Measurements from ENCODE around the gene RPRM.
"Not testable (repeated sequence)": the region's sequence is repeated elsewhere in the genome, so short reads cannot be mapped to it uniquely, and the experiment has no call there.

The RPRM gene

DNA sequence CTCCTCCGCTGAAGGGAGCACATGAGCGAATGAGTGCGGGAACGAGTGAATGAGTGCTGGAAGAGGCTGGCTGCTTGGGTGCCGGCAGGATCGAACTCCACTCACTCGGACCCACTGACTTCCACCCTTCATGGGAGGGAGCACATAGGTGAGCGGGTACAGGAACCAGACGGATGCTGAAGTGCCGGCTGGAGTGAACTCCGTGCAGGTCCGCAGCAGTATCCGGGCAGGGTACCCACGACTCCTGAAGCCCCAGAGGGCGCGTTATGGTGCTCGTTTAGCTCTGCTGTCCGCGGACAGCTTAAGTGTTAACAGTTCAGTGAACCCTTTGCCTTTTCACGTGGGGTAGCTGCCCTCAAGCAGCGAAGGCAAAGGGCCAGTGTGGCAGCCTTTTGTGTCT, 23.2 kb downstream of the RPRM start:
- DNase-seq: no peak

GRCh38 chr2:153451611-153452010, 27.0 kb downstream of the RPRM start:
- DNase-seq: no peak

DNA sequence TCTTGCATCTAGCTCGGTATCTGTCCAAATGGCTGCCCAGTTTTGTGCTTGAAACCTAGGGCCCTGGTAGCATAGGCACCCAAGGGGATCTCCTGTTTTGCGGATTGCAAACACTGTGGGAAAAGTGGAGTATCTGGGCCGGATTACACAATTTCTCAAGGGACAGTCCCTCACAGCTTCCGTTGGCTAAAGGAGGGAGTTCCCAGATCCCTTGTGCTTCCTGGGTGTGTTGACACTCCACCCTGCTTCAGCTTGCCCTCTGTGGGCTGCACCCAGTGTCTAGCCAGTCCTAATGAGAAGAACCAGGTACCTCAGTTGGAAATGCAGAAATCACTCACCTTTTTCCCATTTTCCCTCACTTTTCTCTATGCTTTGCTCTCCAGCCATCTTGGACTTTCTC, 35.5 kb downstream of the RPRM start:
- no peak for DNase-seq

DNA sequence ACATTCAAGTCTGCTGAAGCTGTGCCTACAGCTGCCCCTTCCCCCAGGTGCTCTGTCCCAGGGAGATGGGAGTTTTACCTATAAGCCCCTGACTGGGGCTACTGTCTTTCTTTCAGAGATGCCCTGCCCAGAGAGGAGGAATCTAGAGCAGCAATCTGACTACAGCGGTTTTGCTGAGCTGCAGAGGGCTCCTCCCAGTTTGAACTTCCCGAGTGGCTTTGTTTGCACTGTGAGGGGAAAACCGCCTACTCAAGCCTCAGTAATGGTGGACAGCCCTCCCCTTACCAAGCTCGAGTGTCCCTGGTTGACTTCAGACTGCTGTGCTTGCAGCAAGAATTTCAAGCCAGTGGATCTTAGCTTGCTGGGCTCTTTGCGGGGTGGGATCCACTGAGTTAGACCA, 35.9 kb downstream of the RPRM start:
- DNase-seq: not testable (repeated sequence)

GRCh38 chr2:153440090-153440489, 38.5 kb downstream of the RPRM start:
- DNase-seq: not testable (repeated sequence)

GRCh38 chr2:153433403-153433802, 45.2 kb downstream of the RPRM start:
- no peak for DNase-seq

DNA sequence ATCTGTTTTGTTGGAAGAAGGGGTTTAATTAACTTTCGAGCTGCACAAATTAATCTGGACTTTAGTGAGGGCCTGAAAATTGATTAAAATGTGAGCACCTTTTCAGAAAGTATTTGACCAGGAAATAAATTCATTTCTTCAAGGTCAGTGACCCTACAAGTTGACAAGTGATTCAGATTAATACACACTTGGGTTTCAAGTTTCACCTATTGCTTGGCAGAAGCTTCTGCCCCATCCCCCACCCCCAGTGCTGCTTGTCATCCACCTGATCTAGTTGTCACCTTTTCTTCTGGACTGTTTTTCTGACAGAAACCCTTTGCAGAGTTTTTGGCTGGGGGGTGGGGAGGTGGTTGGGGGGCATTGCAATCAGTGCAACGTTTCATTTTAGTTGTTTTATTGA, 46.2 kb downstream of the RPRM start:
- DNase-seq: no peak

DNA sequence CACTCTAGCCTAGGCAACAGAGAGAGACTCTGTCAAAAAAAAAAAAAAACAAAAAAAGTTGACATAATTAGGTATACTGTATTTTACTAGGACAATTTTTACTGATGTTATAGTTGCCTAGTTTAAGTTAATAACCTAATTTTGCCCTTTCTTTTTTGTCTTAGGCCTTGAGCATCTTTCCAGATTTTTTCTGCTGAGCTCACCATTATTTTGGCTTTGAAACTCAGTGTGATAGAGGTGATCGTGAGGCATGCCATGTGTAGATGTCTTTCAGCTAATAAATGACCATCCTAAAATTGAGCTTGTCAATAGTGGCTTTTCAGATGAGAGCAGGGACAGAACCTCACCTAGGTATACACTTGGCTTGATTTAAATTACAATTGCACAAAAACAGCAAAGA, 47.4 kb downstream of the RPRM start:
- DNase-seq: no peak
